Measurements from ENCODE around the gene CHRNB4.

GRCh38 chr15:78641749-78642275, 802 bp upstream of the CHRNB4 start:
- TF ChIP-seq, protein P1, sequence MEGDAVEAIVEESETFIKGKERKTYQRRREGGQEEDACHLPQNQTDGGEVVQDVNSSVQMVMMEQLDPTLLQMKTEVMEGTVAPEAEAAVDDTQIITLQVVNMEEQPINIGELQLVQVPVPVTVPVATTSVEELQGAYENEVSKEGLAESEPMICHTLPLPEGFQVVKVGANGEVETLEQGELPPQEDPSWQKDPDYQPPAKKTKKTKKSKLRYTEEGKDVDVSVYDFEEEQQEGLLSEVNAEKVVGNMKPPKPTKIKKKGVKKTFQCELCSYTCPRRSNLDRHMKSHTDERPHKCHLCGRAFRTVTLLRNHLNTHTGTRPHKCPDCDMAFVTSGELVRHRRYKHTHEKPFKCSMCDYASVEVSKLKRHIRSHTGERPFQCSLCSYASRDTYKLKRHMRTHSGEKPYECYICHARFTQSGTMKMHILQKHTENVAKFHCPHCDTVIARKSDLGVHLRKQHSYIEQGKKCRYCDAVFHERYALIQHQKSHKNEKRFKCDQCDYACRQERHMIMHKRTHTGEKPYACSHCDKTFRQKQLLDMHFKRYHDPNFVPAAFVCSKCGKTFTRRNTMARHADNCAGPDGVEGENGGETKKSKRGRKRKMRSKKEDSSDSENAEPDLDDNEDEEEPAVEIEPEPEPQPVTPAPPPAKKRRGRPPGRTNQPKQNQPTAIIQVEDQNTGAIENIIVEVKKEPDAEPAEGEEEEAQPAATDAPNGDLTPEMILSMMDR (IDR thresholded peaks at IDR 0.05), result no peak
- TF ChIP-seq EZH2 (IDR thresholded peaks at IDR 0.05; ENCODE audit: borderline replicate concordance, insufficient read depth, low read depth, low read length, poor library complexity, severe bottlenecking), result no peak
